SK-N-SH treated with all-trans-retinoic acid at 6 μM for 48 hours (cell line): ENCODE measurements around the gene SUCLA2.

Source experiments
- ARNTL ChIP-seq: fragments of 450-650 bp; formaldehyde crosslinking; IDR thresholded peaks from 2 replicates; pipeline ENCODE4 v1.5.0; 2020; ENCODE audit warnings: low read depth, mild to moderate bottlenecking, moderate library complexity, borderline replicate concordance
- CREB5 ChIP-seq: fragments of 250-450 bp; sonication (Bioruptor Pico); IDR thresholded peaks from 2 replicates; pipeline ENCODE4 v1.5.1; 2020; ENCODE audit warnings: low read depth, mild to moderate bottlenecking, moderate library complexity
- ESRRG ChIP-seq: fragments of 250-450 bp; sonication (Bioruptor Pico); IDR thresholded peaks from 2 replicates; pipeline ENCODE4 v1.6.1; 2021; ENCODE audit warnings: mild to moderate bottlenecking
- PATZ1 ChIP-seq: fragments of 250-450 bp; sonication (Bioruptor Pico); IDR thresholded peaks from 2 replicates; pipeline ENCODE4 v1.8.0; 2020; ENCODE audit warnings: mild to moderate bottlenecking, moderate library complexity, borderline replicate concordance
- POU6F1 ChIP-seq: fragments of 250-450 bp; sonication (Bioruptor Pico); IDR thresholded peaks from 2 replicates; pipeline ENCODE4 v1.8.0; 2021; ENCODE audit warnings: low read depth, mild to moderate bottlenecking, moderate library complexity, borderline replicate concordance
- PPARA ChIP-seq: fragments of 250-450 bp; sonication (Bioruptor Pico); IDR thresholded peaks from 2 replicates; pipeline ENCODE4 v1.5.0; 2020; ENCODE audit warnings: mild to moderate bottlenecking, borderline replicate concordance
- RARB ChIP-seq: fragments of 250-450 bp; sonication (Bioruptor Pico); IDR thresholded peaks from 2 replicates; pipeline ENCODE4 v1.8.0; 2021; ENCODE audit warnings: mild to moderate bottlenecking, moderate library complexity
- TCF4 ChIP-seq: fragments of 250-450 bp; sonication (Bioruptor Pico); IDR thresholded peaks from 2 replicates; pipeline ENCODE4 v1.8.0; 2021; ENCODE audit warnings: mild to moderate bottlenecking, moderate library complexity, borderline replicate concordance
- TSHZ2 ChIP-seq: fragments of 250-450 bp; sonication (Bioruptor Pico); IDR thresholded peaks from 2 replicates; pipeline ENCODE4 v1.5.0; 2020; ENCODE audit warnings: mild to moderate bottlenecking, moderate library complexity
- ZFP30 ChIP-seq: fragments of 450-650 bp; formaldehyde crosslinking; IDR thresholded peaks from 2 replicates; pipeline ENCODE4 v1.5.0; 2022; ENCODE audit warnings: mild to moderate bottlenecking, moderate library complexity

- TF ChIP-seq ESRRG (CRISPR knock-in tag) (no peak), PPARA (CRISPR knock-in tag) (no peak), ARNTL (CRISPR knock-in tag) (no peak), TSHZ2 (no peak), ZFP30 (CRISPR knock-in tag) (no peak), RARB (CRISPR knock-in tag) (no peak), PATZ1 (CRISPR knock-in tag) (no peak), CREB5 (CRISPR knock-in tag) (no peak), POU6F1 (CRISPR knock-in tag) (no peak), TCF4 (CRISPR knock-in tag) (no peak)
These were observed 44.0 kb downstream of the SUCLA2 start for GRCh38 chr13:47957073-47957472.
